Measurements from ENCODE around the gene HYAL2. TPM values are rescaled to one million over a fixed set of nuclear protein-coding genes. Genes with fewer than 3 reads are reported as not detected.
A peak's percentile ranks its signal among the peaks of the same experiment; 100 is the strongest.

Gene HYAL2
- total RNA-seq, 5 donors from 2014 or later (not counting 1 experiment from before 2014, with no cell fraction given) = 0.50 to 6.8 (median 3.0) TPM

- Histone ChIP-seq H3K9me3 (no peaks in the 10 kb centered on the region), H3K4me3 (ENCODE audit: control insufficient read depth in 1 of 2, extremely low read depth in 1 of 2, low read length in 1 of 2) (peak within 1 kb of the TSS; percentile 20 to 36)
These were observed 23.2 kb upstream of the HYAL2 start, which contains the start of gene ZMYND10 for GRCh38 chr3:50345586-50346234. ZMYND10 (minus strand) TSS chr3:50345732; CDS start chr3:50345579, 153 bp downstream.

GRCh38 chr3:50345008-50345407 is 22.5 kb upstream of the HYAL2 start:
- Histone ChIP-seq H3K27ac (ENCODE audit: low read length) (no peak overlapping the region), H3K4me3 (ENCODE audit: control insufficient read depth in 1 of 2, extremely low read depth in 1 of 2, low read length in 1 of 2) (no peak overlapping the region), H3K36me3 (ENCODE audit: control insufficient read depth in 2 of 2, extremely low read depth in 1 of 2, insufficient read depth in 1 of 2, low read length in 1 of 2) (peaks cover 0 to 19% of the 10 kb centered on the region in 2 donors), H3K9me3 (no peaks in the 10 kb centered on the region), H3K4me1 (ENCODE audit: control insufficient read depth in 1 of 2, extremely low read depth in 1 of 2, insufficient read depth in 2 of 2, low read length in 2 of 2) (peaks cover 20 to 80% of the 10 kb centered on the region in 2 experiments), H3K27me3 (replicated peaks in 1 of 2; ENCODE audit: control insufficient read depth in 2 of 2, extremely low read depth in 1 of 2, insufficient read depth in 2 of 2, low read length in 1 of 2) (no peaks in the 10 kb centered on the region)
- no peak for DNase-seq
- Mint-ChIP-seq H3K27ac (peak overlapping the region in 1 of 2 donors; percentile 2), H3K4me1 (peaks cover 40 to 63% (median 55%) of the 10 kb centered on the region in 3 donors), H3K4me3 (peak overlapping the region in 2 of 3 donors; percentile 9 to 74), H3K36me3 (peaks cover 14% of the 10 kb centered on the region), H3K9me3 (no peaks in the 10 kb centered on the region), H3K27me3 (no peaks in the 10 kb centered on the region)
- CTCF ChIA-PET = interaction anchor here in 1 of 2 donors (1.1 kb wide), 1 partner anchor 11 kb away, joined by 3 read pairs; no protein-coding TSS in a partner anchor
- ATAC-seq (replicated peaks in 1 of 4) = no peak
- WGBS (ENCODE audit: insufficient coverage) = 87% methylated on average over 8 of the region's 8 CpGs
- POLR2A ChIA-PET = no interaction called here

More at GRCh38 chr3:50345586-50346234, 23.2 kb upstream of the HYAL2 start, which contains the start of gene ZMYND10:
- POLR2A ChIA-PET = no interaction called here
- H3K36me3 ChIP-seq (ENCODE audit: control insufficient read depth in 2 of 2, extremely low read depth in 1 of 2, insufficient read depth in 1 of 2, low read length in 1 of 2) = peaks cover 0 to 19% of the 10 kb centered on the region in 2 donors
- ATAC-seq (replicated peaks in 1 of 4) (peak; percentile 14 to 48 (median 22)), DNase-seq (peak; percentile 30 to 86 (median 65))
- CTCF ChIA-PET = interaction anchor here in 1 of 2 donors (0.6 kb wide), 1 partner anchor 9 kb away, joined by 3 read pairs; no protein-coding TSS in a partner anchor
- peak within 1 kb of the TSS; percentile 32 to 74 (median 49) for H3K4me3 Mint-ChIP-seq
- 16% methylated on average over 43 of the region's 45 CpGs for WGBS (ENCODE audit: insufficient coverage)
- H3K36me3 Mint-ChIP-seq = peaks cover 16% of the 10 kb centered on the region
- H3K4me1 ChIP-seq (ENCODE audit: control insufficient read depth in 1 of 2, extremely low read depth in 1 of 2, insufficient read depth in 2 of 2, low read length in 2 of 2) = peaks cover 19 to 79% of the 10 kb centered on the region in 2 experiments
- H3K27ac ChIP-seq (ENCODE audit: low read length) = no peak within 1 kb of the TSS
- peaks cover 46 to 66% (median 60%) of the 10 kb centered on the region in 3 donors for H3K4me1 Mint-ChIP-seq
- H3K27me3 ChIP-seq (replicated peaks in 1 of 2; ENCODE audit: control insufficient read depth in 2 of 2, extremely low read depth in 1 of 2, insufficient read depth in 2 of 2, low read length in 1 of 2) = no peaks in the 10 kb centered on the region
- no peaks in the 10 kb centered on the region for H3K27me3 Mint-ChIP-seq
- peak within 1 kb of the TSS; percentile 52 to 58 for H3K27ac Mint-ChIP-seq
- H3K9me3 Mint-ChIP-seq = no peaks in the 10 kb centered on the region

GRCh38 chr3:50342813-50343633 is 20.5 kb upstream of the HYAL2 start:
- H3K9me3 ChIP-seq = no peaks in the 10 kb centered on the region

GRCh38 chr3:50341996-50342650 is 19.6 kb upstream of the HYAL2 start:
- ChIA-PET POLR2A (no interaction called here), CTCF (no interaction called here)
- Histone ChIP-seq H3K4me3 (ENCODE audit: control insufficient read depth in 1 of 2, extremely low read depth in 1 of 2, low read length in 1 of 2) (no peak overlapping the region), H3K27ac (ENCODE audit: low read length) (peak overlapping the region; percentile 97), H3K27me3 (replicated peaks in 1 of 2; ENCODE audit: control insufficient read depth in 2 of 2, extremely low read depth in 1 of 2, insufficient read depth in 2 of 2, low read length in 1 of 2) (no peaks in the 10 kb centered on the region), H3K4me1 (ENCODE audit: control insufficient read depth in 1 of 2, extremely low read depth in 1 of 2, insufficient read depth in 2 of 2, low read length in 2 of 2) (peaks cover 25 to 77% of the 10 kb centered on the region in 2 experiments), H3K9me3 (no peaks in the 10 kb centered on the region), H3K36me3 (ENCODE audit: control insufficient read depth in 2 of 2, extremely low read depth in 1 of 2, insufficient read depth in 1 of 2, low read length in 1 of 2) (no peaks in the 10 kb centered on the region)
- H3K36me3 Mint-ChIP-seq = no peaks in the 10 kb centered on the region
- H3K27me3 Mint-ChIP-seq = no peaks in the 10 kb centered on the region
- H3K9me3 Mint-ChIP-seq = no peaks in the 10 kb centered on the region
- ATAC-seq (replicated peaks in 1 of 4) = no peak
- DNase-seq = no peak
- 94% methylated on average over 13 of the region's 13 CpGs for WGBS (ENCODE audit: insufficient coverage)
- H3K4me3 Mint-ChIP-seq = peak overlapping the region; percentile 7 to 37 (median 34)
- peaks cover 35 to 57% (median 48%) of the 10 kb centered on the region in 3 donors for H3K4me1 Mint-ChIP-seq
- H3K27ac Mint-ChIP-seq = peak overlapping the region; percentile 87 to 94

More at GRCh38 chr3:50342813-50343633, 20.5 kb upstream of the HYAL2 start:
- Mint-ChIP-seq H3K36me3 (peaks cover 3% of the 10 kb centered on the region), H3K9me3 (no peaks in the 10 kb centered on the region), H3K27me3 (no peaks in the 10 kb centered on the region), H3K27ac (peak overlapping the region; percentile 87 to 94), H3K4me3 (no peak overlapping the region), H3K4me1 (peaks cover 42 to 63% (median 55%) of the 10 kb centered on the region in 3 donors)
- DNase-seq (no peak), ATAC-seq (replicated peaks in 1 of 4) (no peak)
- WGBS (ENCODE audit: insufficient coverage) = 94% methylated on average over 7 of the region's 13 CpGs
- ChIA-PET POLR2A (no interaction called here), CTCF (no interaction called here)
- peaks cover 0 to 8% of the 10 kb centered on the region in 2 donors for H3K36me3 ChIP-seq (ENCODE audit: control insufficient read depth in 2 of 2, extremely low read depth in 1 of 2, insufficient read depth in 1 of 2, low read length in 1 of 2)
- H3K4me1 ChIP-seq (ENCODE audit: control insufficient read depth in 1 of 2, extremely low read depth in 1 of 2, insufficient read depth in 2 of 2, low read length in 2 of 2) = peaks cover 23 to 80% of the 10 kb centered on the region in 2 experiments
- no peak overlapping the region for H3K27ac ChIP-seq (ENCODE audit: low read length)
- H3K27me3 ChIP-seq (replicated peaks in 1 of 2; ENCODE audit: control insufficient read depth in 2 of 2, extremely low read depth in 1 of 2, insufficient read depth in 2 of 2, low read length in 1 of 2) = no peaks in the 10 kb centered on the region
- no peak overlapping the region for H3K4me3 ChIP-seq (ENCODE audit: control insufficient read depth in 1 of 2, extremely low read depth in 1 of 2, low read length in 1 of 2)

- CTCF ChIA-PET = no interaction called here
- Histone ChIP-seq H3K9me3 (no peaks in the 10 kb centered on the region), H3K27ac (ENCODE audit: low read length) (peak overlapping the region; percentile 97), H3K4me1 (ENCODE audit: control insufficient read depth in 1 of 2, extremely low read depth in 1 of 2, insufficient read depth in 2 of 2, low read length in 2 of 2) (peaks cover 25 to 77% of the 10 kb centered on the region in 2 experiments), H3K36me3 (ENCODE audit: control insufficient read depth in 2 of 2, extremely low read depth in 1 of 2, insufficient read depth in 1 of 2, low read length in 1 of 2) (no peaks in the 10 kb centered on the region), H3K4me3 (ENCODE audit: control insufficient read depth in 1 of 2, extremely low read depth in 1 of 2, low read length in 1 of 2) (peak overlapping the region; percentile 52 to 84), H3K27me3 (replicated peaks in 1 of 2; ENCODE audit: control insufficient read depth in 2 of 2, extremely low read depth in 1 of 2, insufficient read depth in 2 of 2, low read length in 1 of 2) (no peaks in the 10 kb centered on the region)
- H3K36me3 Mint-ChIP-seq = no peaks in the 10 kb centered on the region
- POLR2A ChIA-PET = interaction anchor here in 1 of 2 donors (0.6 kb wide), 1 partner anchor 28 kb away, joined by 12 read pairs; no protein-coding TSS in a partner anchor
- H3K9me3 Mint-ChIP-seq = no peaks in the 10 kb centered on the region
- peak overlapping the region; percentile 89 to 94 for H3K27ac Mint-ChIP-seq
- peak in 1 of 35 experiments; percentile 47 for DNase-seq
- no peak for ATAC-seq (replicated peaks in 1 of 4)
- peak overlapping the region; percentile 73 to 88 (median 86) for H3K4me3 Mint-ChIP-seq
- WGBS (ENCODE audit: insufficient coverage) = 82% methylated on average over 5 of the region's 9 CpGs
- peaks cover 39 to 56% (median 48%) of the 10 kb centered on the region in 3 donors for H3K4me1 Mint-ChIP-seq
- H3K27me3 Mint-ChIP-seq = no peaks in the 10 kb centered on the region
These were observed 19.0 kb upstream of the HYAL2 start for GRCh38 chr3:50341537-50341936.
